HepG2 (cell line): ENCODE measurements around the gene NEAT1. TPM values are rescaled to one million over a fixed set of nuclear protein-coding genes. Genes with fewer than 3 reads are reported as not detected.

Experiments used
- CENPBD1 ChIP-seq: sonication (generic); formaldehyde crosslinking; IDR thresholded peaks from 2 replicates; pipeline ENCODE4 v1.8.0; 2022; ENCODE audit warnings: missing genetic modification reagents, low read depth, mild to moderate bottlenecking, borderline replicate concordance
- FOSL2 ChIP-seq: sonication (generic); formaldehyde crosslinking; IDR thresholded peaks from 2 replicates; pipeline ENCODE4 v1.4.0; 2020; ENCODE audit warnings: missing genetic modification reagents
- FOXK1 ChIP-seq: sonication (generic); formaldehyde crosslinking; IDR thresholded peaks from 2 replicates; pipeline ENCODE4 v1.4.0; 2020; ENCODE audit warnings: low read depth, missing genetic modification reagents, borderline replicate concordance
- MAFF ChIP-seq: IDR thresholded peaks from 2 replicates; pipeline ENCODE4 v1.6.1; 2011; ENCODE audit warnings: low read depth, low read length, improper control_type of control experiment
- NFAT5 ChIP-seq: sonication (generic); formaldehyde crosslinking; IDR thresholded peaks from 2 replicates; pipeline ENCODE4 v1.4.0; 2020; ENCODE audit warnings: missing genetic modification reagents
- RARA ChIP-seq: IDR thresholded peaks from 2 replicates; pipeline ENCODE4 v1.6.1; 2016; ENCODE audit warnings: missing genetic modification reagents, missing compliant biosample characterization
- RXRB ChIP-seq: IDR thresholded peaks from 2 replicates; pipeline ENCODE4 v1.6.1; 2016; ENCODE audit warnings: borderline replicate concordance, missing genetic modification reagents, missing compliant biosample characterization
- TEAD2 ChIP-seq: sonication (generic); formaldehyde crosslinking; IDR thresholded peaks from 2 replicates; pipeline ENCODE4 v1.9.0; 2021; ENCODE audit warnings: missing genetic modification reagents
- ZBTB44 ChIP-seq: sonication (generic); formaldehyde crosslinking; IDR thresholded peaks from 2 replicates; pipeline ENCODE4 v1.4.0; 2020; ENCODE audit warnings: missing genetic modification reagents
- ZFP62 ChIP-seq: sonication (generic); formaldehyde crosslinking; IDR thresholded peaks from 2 replicates; pipeline ENCODE4 v1.4.0; 2020; ENCODE audit warnings: missing genetic modification reagents
- ZNF281 ChIP-seq: sonication (generic); formaldehyde crosslinking; IDR thresholded peaks from 2 replicates; pipeline ENCODE4 v1.4.0; 2020; ENCODE audit warnings: missing genetic modification reagents, borderline replicate concordance
- ZNF609 ChIP-seq: sonication (generic); formaldehyde crosslinking; IDR thresholded peaks from 2 replicates; pipeline ENCODE4 v1.4.0; 2020; ENCODE audit warnings: mild to moderate bottlenecking, missing genetic modification reagents, borderline replicate concordance
- polyA plus RNA-seq, 8 experiments: library from polyadenylated mRNA; depleted of rRNA in 3 of 8; stranded (reverse) in 7 of 8; unstranded in 1 of 8; fragments of >200 nt; fragmentation: Illumina TruSeq in 4 of 8; extraction: Trizol in 4 of 8; gene quantifications; 2 replicates each; pipeline versions ENCODE4 v1.2.1 to v1.2.3, GENCODE V29; 2011 to 2016; ENCODE audit warnings: low read depth in 4 of 8, missing spikeins in 1 of 8, mixed read lengths in 1 of 8; ENCODE audit not compliant: insufficient read depth in 1 of 8
- total RNA-seq, 5 experiments: library from RNA; depleted of rRNA; stranded (reverse); fragments of >200 nt; fragmentation: Illumina TruSeq; extraction: Trizol; gene quantifications; 2 replicates each; pipeline ENCODE4 v1.2.3, GENCODE V29; 2016; ENCODE audit warnings: low read depth in 1 of 5

NEAT1 gene
- total and polyA plus RNA-seq, 2 of the 13 experiments (the other 11 are each of a cell fraction or from before 2014, with no cell fraction given), result 20.5 to 41.2 TPM

GRCh38 chr11:65383778-65384177, 38.8 kb upstream of the NEAT1 start (continued):
- no peak for TF ChIP-seq NFAT5 (CRISPR knock-in tag)
- TF ChIP-seq ZNF281 (CRISPR knock-in tag), result peak; percentile 27; the same call in 1 of the 2 replicates
- no peak for TF ChIP-seq CENPBD1 (CRISPR knock-in tag)
- peak; percentile 24; the same call in 1 of the 2 replicates for TF ChIP-seq ZNF609 (CRISPR knock-in tag)
- peak; percentile 53 for TF ChIP-seq FOSL2 (CRISPR knock-in tag)
- peak; percentile 51; the same call in 1 of the 2 replicates for TF ChIP-seq FOXK1
- no peak for TF ChIP-seq MAFF
- peak; percentile 52; the same call in 1 of the 2 replicates for TF ChIP-seq RXRB (CRISPR knock-in tag)
- TF ChIP-seq RARA (CRISPR knock-in tag), result peak; percentile 53; the same call in 1 of the 2 replicates
- TF ChIP-seq TEAD2 (CRISPR knock-in tag), result no peak
- TF ChIP-seq ZFP62 (CRISPR knock-in tag), result no peak
- no peak for TF ChIP-seq ZBTB44 (CRISPR knock-in tag)
